H9 (cell line): ENCODE results near the gene RAB11FIP5. TPM values are rescaled to one million over a fixed set of nuclear protein-coding genes. Genes with fewer than 3 reads are reported as not detected.
A peak's percentile ranks its signal among the peaks of the same experiment; 100 is the strongest.

ENCODE experiments used
- DNase-seq: peaks from one replicate; pipeline ENCODE4 v3.0.0-alpha.2; 2017
- H2AFZ ChIP-seq: one replicate; pipeline ENCODE4 v1.6.1; 2013; ENCODE audit warnings: mild to moderate bottlenecking, low read length, control low read depth, moderate library complexity
- H2AK5ac ChIP-seq: 2 replicates; pipeline ENCODE4 v1.6.1; 2013; ENCODE audit warnings: low read length, control low read depth, mixed read lengths; ENCODE audit not compliant: insufficient read length
- H2BK120ac ChIP-seq: one replicate; pipeline ENCODE4 v1.6.1; 2013; ENCODE audit warnings: low read depth, mild to moderate bottlenecking, low read length, control low read depth, inconsistent platforms; ENCODE audit not compliant: poor library complexity, severe bottlenecking
- H2BK12ac ChIP-seq: 2 replicates; pipeline ENCODE4 v1.6.1; 2013; ENCODE audit warnings: low read length, control low read depth, mixed read lengths, low read depth; ENCODE audit not compliant: insufficient read length
- H2BK15ac ChIP-seq: 2 replicates; pipeline ENCODE4 v1.6.1; 2013; ENCODE audit warnings: low read depth, low read length, control low read depth
- H2BK20ac ChIP-seq: one replicate; pipeline ENCODE4 v1.6.1; 2013; ENCODE audit warnings: low read depth, mild to moderate bottlenecking, low read length, control low read depth, inconsistent platforms; ENCODE audit not compliant: poor library complexity, severe bottlenecking
- H2BK5ac ChIP-seq: 2 replicates; pipeline ENCODE4 v1.6.1; 2013; ENCODE audit warnings: low read length, control low read depth, mixed read lengths; ENCODE audit not compliant: insufficient read length
- H3K14ac ChIP-seq: 2 replicates; pipeline ENCODE4 v1.6.1; 2013; ENCODE audit warnings: low read length, control low read depth; ENCODE audit not compliant: insufficient read depth
- H3K18ac ChIP-seq: 2 replicates; pipeline ENCODE4 v1.6.1; 2013; ENCODE audit warnings: low read depth, mild to moderate bottlenecking, mixed read lengths, low read length, control low read depth; ENCODE audit not compliant: insufficient read length
- H3K23ac ChIP-seq: 2 replicates; pipeline ENCODE4 v1.6.1; 2013; ENCODE audit warnings: low read length, control low read depth, mixed read lengths, low read depth; ENCODE audit not compliant: insufficient read length
- H3K23me2 ChIP-seq: 2 replicates; pipeline ENCODE4 v1.6.1; 2013; ENCODE audit warnings: low read depth, mild to moderate bottlenecking, mixed read lengths, low read length, control low read depth; ENCODE audit not compliant: insufficient read length, poor library complexity, severe bottlenecking
- H3K27ac ChIP-seq: 2 replicates; pipeline ENCODE4 v1.5.1; 2013; ENCODE audit warnings: low read length, control low read depth, mixed read lengths, low read depth; ENCODE audit not compliant: insufficient read length
- H3K27me3 ChIP-seq: 2 replicates; pipeline ENCODE4 v1.6.1; 2013; ENCODE audit warnings: low read length, control low read depth, inconsistent platforms; ENCODE audit not compliant: insufficient read depth
- H3K4ac ChIP-seq: 2 replicates; pipeline ENCODE4 v1.6.1; 2013; ENCODE audit warnings: low read depth, mild to moderate bottlenecking, control low read depth, inconsistent platforms, low read length, moderate library complexity
- H3K4me1 ChIP-seq: 2 replicates; pipeline ENCODE4 v1.6.1; 2013; ENCODE audit warnings: low read length, control low read depth, inconsistent platforms; ENCODE audit not compliant: insufficient read depth
- H3K4me2 ChIP-seq: 2 replicates; pipeline ENCODE4 v1.6.1; 2013; ENCODE audit warnings: low read length, control low read depth, mixed read lengths; ENCODE audit not compliant: insufficient read length, insufficient read depth
- H3K56ac ChIP-seq: 2 replicates; pipeline ENCODE4 v1.6.1; 2013; ENCODE audit warnings: low read depth, mild to moderate bottlenecking, mixed read lengths, low read length, control low read depth; ENCODE audit not compliant: insufficient read length
- H3K79me1 ChIP-seq: 2 replicates; pipeline ENCODE4 v1.6.1; 2013; ENCODE audit warnings: low read depth, mild to moderate bottlenecking, moderate library complexity, low read length, control low read depth, inconsistent platforms; ENCODE audit not compliant: insufficient read depth, poor library complexity, severe bottlenecking
- H3K79me2 ChIP-seq: 2 replicates; pipeline ENCODE4 v1.6.1; 2013; ENCODE audit warnings: low read length, control low read depth, inconsistent platforms; ENCODE audit not compliant: insufficient read depth
- H3K9ac ChIP-seq: 2 replicates; pipeline ENCODE4 v1.6.1; 2013; ENCODE audit warnings: low read length, control low read depth, mixed read lengths; ENCODE audit not compliant: insufficient read length; ENCODE audit errors: extremely low read depth
- H3K9me3 ChIP-seq: one replicate; pipeline ENCODE4 v1.6.1; 2013; ENCODE audit warnings: low read depth, low read length, inconsistent platforms; ENCODE audit not compliant: control insufficient read depth
- H3T11ph ChIP-seq: one replicate; pipeline ENCODE4 v1.6.1; 2013; ENCODE audit warnings: mild to moderate bottlenecking, low read length, control low read depth, inconsistent platforms
- H4K20me1 ChIP-seq: one replicate; pipeline ENCODE4 v1.6.1; 2013; ENCODE audit not compliant: control insufficient read depth, insufficient read length, insufficient read depth
- H4K5ac ChIP-seq: 2 replicates; pipeline ENCODE4 v1.6.1; 2013; ENCODE audit warnings: low read depth, mild to moderate bottlenecking, mixed read lengths, low read length, control low read depth; ENCODE audit not compliant: insufficient read length
- H4K8ac ChIP-seq: replicated peaks from 2 replicates; pipeline ENCODE4 v1.6.1; 2013; ENCODE audit warnings: low read length, control low read depth, mixed read lengths, low read depth; ENCODE audit not compliant: insufficient read length
- H4K91ac ChIP-seq: 2 replicates; pipeline ENCODE4 v1.6.1; 2013; ENCODE audit warnings: low read depth, mild to moderate bottlenecking, moderate library complexity, mixed read lengths, low read length, control low read depth; ENCODE audit not compliant: insufficient read length
- H3K27ac Mint-ChIP-seq, 3 experiments: 2 replicates in 2 of 3; 3 replicates in 1 of 3; pipeline ENCODE4 v1.8.0; 2020 to 2021; ENCODE audit warnings: mixed read lengths in 3 of 3, mild to moderate bottlenecking in 1 of 3, moderate library complexity in 1 of 3
- H3K27me3 Mint-ChIP-seq: 2 replicates; pipeline ENCODE4 v1.8.0; 2021; ENCODE audit warnings: low read depth, mild to moderate bottlenecking, moderate library complexity, mixed read lengths
- H3K36me3 Mint-ChIP-seq, 3 experiments: 2 replicates in 2 of 3; 3 replicates in 1 of 3; pipeline ENCODE4 v1.8.0; 2020 to 2021; ENCODE audit warnings: low read depth in 3 of 3, mixed read lengths in 3 of 3; ENCODE audit not compliant: insufficient read depth in 1 of 3
- H3K4me1 Mint-ChIP-seq, 2 experiments: 2 replicates each; pipeline ENCODE4 v1.8.0; 2020; ENCODE audit warnings: mixed read lengths in 2 of 2
- H3K4me3 Mint-ChIP-seq, 2 experiments: 2 replicates in 1 of 2; 3 replicates in 1 of 2; pipeline ENCODE4 v1.8.0; 2020 to 2021; ENCODE audit warnings: mild to moderate bottlenecking in 2 of 2, mixed read lengths in 2 of 2, moderate library complexity in 1 of 2
- H3K9me3 Mint-ChIP-seq, 2 experiments: 2 replicates in 1 of 2; 3 replicates in 1 of 2; pipeline ENCODE4 v1.8.0; 2020; ENCODE audit warnings: mild to moderate bottlenecking in 2 of 2, mixed read lengths in 2 of 2, moderate library complexity in 1 of 2
- CTCF ChIP-seq: fragments of 200-600 bp; sonication (generic); conservative IDR thresholded peaks from 3 replicates; pipeline ENCODE4 v1.8.0; 2021; ENCODE audit warnings: antibody characterized with exemption, mild to moderate bottlenecking
- WGBS: extraction: QIAGEN DNeasy Blood & Tissue Kit; methylation state at CpG from one replicate; pipeline ENCODE4 v1.1.7; 2013; ENCODE audit warnings: missing lambda C conversion rate, low lambda C conversion rate, mixed read lengths; ENCODE audit not compliant: insufficient read length; ENCODE audit errors: extremely low coverage; 5-methylcytosine and 5-hydroxymethylcytosine counted together
- total RNA-seq: library from RNA; stranded (reverse); gene quantifications from 2 replicates; pipeline ENCODE4 v1.2.1, GENCODE V29; 2021

RAB11FIP5 gene
- total RNA-seq, 1 experiment from 2014 or later: 7.1 TPM

- DNase-seq: no peak
- Histone ChIP-seq H2BK20ac (no peak overlapping the region), H4K20me1 (no peaks in the 10 kb centered on the region), H4K8ac (no peak overlapping the region), H3K23ac (no peak overlapping the region), H3K18ac (no peak overlapping the region), H3K14ac (no peak overlapping the region), H3K27ac (no peak overlapping the region), H3K4me2 (no peak overlapping the region), H4K5ac (no peak overlapping the region), H2BK5ac (no peak overlapping the region), H2BK120ac (no peak overlapping the region), H3K27me3 (no peaks in the 10 kb centered on the region), H3T11ph (no peak overlapping the region), H3K4me1 (no peaks in the 10 kb centered on the region; the same call in 1 of the 2 replicates), H3K79me1 (no peaks in the 10 kb centered on the region), H3K79me2 (no peaks in the 10 kb centered on the region), H2BK12ac (no peak overlapping the region), H2BK15ac (no peak overlapping the region), H4K91ac (no peak overlapping the region), H3K4ac (no peak overlapping the region), H2AK5ac (no peak overlapping the region), H3K9me3 (no peaks in the 10 kb centered on the region), H2AFZ (no peak overlapping the region), H3K23me2 (peaks cover 7% of the 10 kb centered on the region), H3K56ac (no peak overlapping the region), H3K9ac (no peak overlapping the region)
- no CpG with 5 or more reads among the region's 8 CpGs for WGBS
- H3K9me3 Mint-ChIP-seq: peaks cover 3 to 5% of the 10 kb centered on the region in 2 experiments; a peak in 1 of 5 replicates
- H3K4me3 Mint-ChIP-seq: no peak overlapping the region
- H3K36me3 Mint-ChIP-seq: peaks cover 0 to 10% (median 7%) of the 10 kb centered on the region in 3 experiments; a peak in 2 of 7 replicates
- TF ChIP-seq CTCF: no peak
- peaks cover 26% of the 10 kb centered on the region for H3K27me3 Mint-ChIP-seq
- H3K4me1 Mint-ChIP-seq: peaks cover 5 to 6% of the 10 kb centered on the region in 2 experiments
- peak overlapping the region in 1 of 3 experiments; percentile 3; a peak in 1 of 7 replicates for H3K27ac Mint-ChIP-seq
Observed at GRCh38 chr2:73116182-73116960, 3.6 kb upstream of the RAB11FIP5 start.
